MV-4-11 (cell line): Measurements from ENCODE around the gene LUC7L.
"Not testable (repeated sequence)": the region's sequence is repeated elsewhere in the genome, so short reads cannot be mapped to it uniquely, and the experiment has no call there.

Experiments used
- DNase-seq: peaks from one replicate; lab custom pipeline; 2025; lab: John Stamatoyannopoulos, UW

The LUC7L gene

GRCh38 chr16:179211-180092, 49.8 kb downstream of the LUC7L start:
- no peak for DNase-seq

DNA sequence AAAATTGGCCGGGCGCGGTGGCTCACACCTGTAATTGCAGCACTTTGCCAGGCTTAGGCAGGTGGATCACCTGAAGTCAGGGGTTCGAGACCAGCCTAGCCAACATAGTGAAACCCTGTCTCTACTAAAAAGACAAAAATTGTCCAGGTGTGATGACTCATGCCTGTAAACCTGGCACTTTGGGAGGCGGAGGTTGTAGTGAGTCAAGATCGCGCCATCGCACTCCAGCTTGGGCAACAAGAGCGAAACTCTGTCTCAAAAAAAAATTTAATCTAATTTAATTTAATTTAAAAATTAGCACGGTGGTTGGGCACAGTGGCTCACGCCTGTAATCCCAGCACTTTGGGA, 50.6 kb downstream of the LUC7L start:
- no peak for DNase-seq

DNA sequence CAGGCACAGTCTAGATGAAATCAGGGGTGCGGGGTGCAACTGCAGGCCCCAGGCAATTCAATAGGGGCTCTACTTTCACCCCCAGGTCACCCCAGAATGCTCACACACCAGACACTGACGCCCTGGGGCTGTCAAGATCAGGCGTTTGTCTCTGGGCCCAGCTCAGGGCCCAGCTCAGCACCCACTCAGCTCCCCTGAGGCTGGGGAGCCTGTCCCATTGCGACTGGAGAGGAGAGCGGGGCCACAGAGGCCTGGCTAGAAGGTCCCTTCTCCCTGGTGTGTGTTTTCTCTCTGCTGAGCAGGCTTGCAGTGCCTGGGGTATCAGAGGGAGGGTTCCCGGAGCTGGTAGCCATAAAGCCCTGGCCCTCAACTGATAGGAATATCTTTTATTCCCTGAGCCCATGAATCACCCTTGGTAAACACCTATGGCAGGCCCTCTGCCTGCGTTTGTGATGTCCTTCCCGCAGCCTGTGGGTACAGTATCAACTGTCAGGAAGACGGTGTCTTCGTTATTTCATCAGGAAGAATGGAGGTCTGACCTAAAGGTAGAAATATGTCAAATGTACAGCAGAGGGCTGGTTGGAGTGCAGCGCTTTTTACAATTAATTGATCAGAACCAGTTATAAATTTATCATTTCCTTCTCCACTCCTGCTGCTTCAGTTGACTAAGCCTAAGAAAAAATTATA, 51.1 kb downstream of the LUC7L start:
- no peak for DNase-seq

DNA sequence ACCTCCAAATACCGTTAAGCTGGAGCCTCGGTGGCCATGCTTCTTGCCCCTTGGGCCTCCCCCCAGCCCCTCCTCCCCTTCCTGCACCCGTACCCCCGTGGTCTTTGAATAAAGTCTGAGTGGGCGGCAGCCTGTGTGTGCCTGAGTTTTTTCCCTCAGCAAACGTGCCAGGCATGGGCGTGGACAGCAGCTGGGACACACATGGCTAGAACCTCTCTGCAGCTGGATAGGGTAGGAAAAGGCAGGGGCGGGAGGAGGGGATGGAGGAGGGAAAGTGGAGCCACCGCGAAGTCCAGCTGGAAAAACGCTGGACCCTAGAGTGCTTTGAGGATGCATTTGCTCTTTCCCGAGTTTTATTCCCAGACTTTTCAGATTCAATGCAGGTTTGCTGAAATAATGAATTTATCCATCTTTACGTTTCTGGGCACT, 51.8 kb downstream of the LUC7L start:
- no peak for DNase-seq

- DNase-seq: not testable (repeated sequence)
Measured at GRCh38 chr16:176477-177382, 52.5 kb downstream of the LUC7L start, which contains the start of gene HBA1. Gene HBA1, plus strand, starts transcription at chr16:176680. Its CDS starts 37 bp downstream, at chr16:176717.

DNA sequence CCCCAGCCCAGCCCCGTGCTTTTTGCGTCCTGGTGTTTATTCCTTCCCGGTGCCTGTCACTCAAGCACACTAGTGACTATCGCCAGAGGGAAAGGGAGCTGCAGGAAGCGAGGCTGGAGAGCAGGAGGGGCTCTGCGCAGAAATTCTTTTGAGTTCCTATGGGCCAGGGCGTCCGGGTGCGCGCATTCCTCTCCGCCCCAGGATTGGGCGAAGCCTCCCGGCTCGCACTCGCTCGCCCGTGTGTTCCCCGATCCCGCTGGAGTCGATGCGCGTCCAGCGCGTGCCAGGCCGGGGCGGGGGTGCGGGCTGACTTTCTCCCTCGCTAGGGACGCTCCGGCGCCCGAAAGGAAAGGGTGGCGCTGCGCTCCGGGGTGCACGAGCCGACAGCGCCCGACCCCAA, 53.2 kb downstream of the LUC7L start:
- DNase-seq: not testable (repeated sequence)

- DNase-seq: peak; percentile 55
Measured at GRCh38 chr16:175011-175949, 54.0 kb downstream of the LUC7L start.

GRCh38 chr16:173928-174769, 55.1 kb downstream of the LUC7L start:
- DNase-seq: not testable (repeated sequence)

- not testable (repeated sequence) for DNase-seq
Measured at GRCh38 chr16:173211-173854, 55.9 kb downstream of the LUC7L start.

DNA sequence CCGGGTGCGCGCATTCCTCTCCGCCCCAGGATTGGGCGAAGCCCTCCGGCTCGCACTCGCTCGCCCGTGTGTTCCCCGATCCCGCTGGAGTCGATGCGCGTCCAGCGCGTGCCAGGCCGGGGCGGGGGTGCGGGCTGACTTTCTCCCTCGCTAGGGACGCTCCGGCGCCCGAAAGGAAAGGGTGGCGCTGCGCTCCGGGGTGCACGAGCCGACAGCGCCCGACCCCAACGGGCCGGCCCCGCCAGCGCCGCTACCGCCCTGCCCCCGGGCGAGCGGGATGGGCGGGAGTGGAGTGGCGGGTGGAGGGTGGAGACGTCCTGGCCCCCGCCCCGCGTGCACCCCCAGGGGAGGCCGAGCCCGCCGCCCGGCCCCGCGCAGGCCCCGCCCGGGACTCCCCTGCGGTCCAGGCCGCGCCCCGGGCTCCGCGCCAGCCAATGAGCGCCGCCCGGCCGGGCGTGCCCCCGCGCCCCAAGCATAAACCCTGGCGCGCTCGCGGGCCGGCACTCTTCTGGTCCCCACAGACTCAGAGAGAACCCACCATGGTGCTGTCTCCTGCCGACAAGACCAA, 56.8 kb downstream of the LUC7L start, which contains the start of gene HBA2:
Gene HBA2 (plus strand): TSS at position 503 of the 568 bp plus-strand sequence. CDS start 37 bp downstream, at position 540.
- DNase-seq: not testable (repeated sequence)

DNA sequence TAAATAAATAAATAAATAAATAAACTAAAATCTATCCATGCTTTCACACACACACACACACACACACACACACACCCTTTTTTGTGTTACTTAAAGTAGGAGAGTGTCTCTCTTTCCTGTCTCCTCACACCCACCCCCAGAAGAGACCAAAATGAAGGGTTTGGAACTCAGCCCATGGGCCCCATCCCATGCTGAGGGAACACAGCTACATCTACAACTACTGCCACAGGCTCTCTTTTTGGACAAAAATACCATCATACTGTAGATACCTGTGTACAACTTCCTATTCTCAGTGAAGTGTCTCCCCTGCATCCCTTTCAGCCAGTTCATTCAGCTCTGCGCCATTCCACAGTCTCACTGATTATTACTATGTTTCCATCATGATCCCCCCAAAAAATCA, 58.5 kb downstream of the LUC7L start:
- DNase-seq: no peak

GRCh38 chr16:170088-170507, 59.2 kb downstream of the LUC7L start:
- peak; percentile 30 for DNase-seq

DNA sequence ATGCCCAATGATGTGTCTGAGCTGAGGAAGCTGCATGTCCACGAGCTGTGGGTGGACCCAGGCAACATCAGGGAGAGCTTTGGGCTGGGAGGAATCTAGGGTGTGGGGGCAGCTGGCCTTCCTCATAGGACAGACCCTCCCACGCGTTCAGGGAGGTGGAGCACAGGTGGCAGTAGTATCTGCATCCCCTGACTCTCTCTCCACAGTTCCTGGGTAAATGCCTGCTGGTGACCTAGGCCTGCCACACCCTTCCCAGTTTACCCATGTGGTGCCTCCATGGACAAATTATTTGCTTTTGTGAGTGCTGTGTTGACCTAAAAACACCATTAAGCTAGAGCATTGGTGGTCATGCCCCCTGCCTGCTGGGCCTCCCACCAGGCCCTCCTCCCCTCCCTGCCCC, 60.2 kb downstream of the LUC7L start:
- DNase-seq: no peak

GRCh38 chr16:168424-168823, 60.8 kb downstream of the LUC7L start:
- no peak for DNase-seq

DNA sequence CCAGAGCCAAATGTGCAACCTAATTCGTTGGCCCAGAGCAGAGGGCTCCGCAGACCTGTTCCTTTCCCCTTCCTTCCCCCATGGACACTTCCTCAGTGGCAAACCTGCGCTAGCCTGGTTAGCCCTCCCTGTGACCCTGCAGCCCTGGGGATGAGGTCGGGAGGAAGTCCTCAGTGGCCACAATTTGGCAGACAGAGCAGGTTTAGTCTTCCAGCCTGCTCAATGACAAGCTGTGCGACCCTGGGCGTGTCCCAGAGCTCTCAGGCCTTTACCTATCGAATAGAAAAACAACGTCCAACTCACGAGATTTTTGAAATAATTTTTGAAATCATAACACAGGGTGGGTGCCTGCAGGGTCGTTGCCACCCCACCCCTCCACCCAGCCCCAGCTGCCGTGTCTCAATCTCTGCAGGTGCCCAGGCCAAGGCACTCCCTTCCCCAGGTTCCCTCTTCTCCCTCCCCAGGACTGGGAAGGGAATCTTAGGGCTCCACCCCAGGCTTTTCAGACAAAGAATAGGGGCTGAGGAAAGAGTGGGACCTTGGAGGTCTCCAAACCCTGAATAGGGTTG, 62.0 kb downstream of the LUC7L start:
- no peak for DNase-seq

GRCh38 chr16:166375-167121, 62.7 kb downstream of the LUC7L start:
- peak; percentile 22 for DNase-seq

- no peak for DNase-seq
Measured at GRCh38 chr16:165539-166374, 63.5 kb downstream of the LUC7L start, which contains the start of gene HBM. Gene HBM, plus strand, starts transcription at chr16:165978. Its CDS starts 20 bp downstream, at chr16:165998.
